UCSD-AML1 (cell line): ENCODE results near the gene PLAAT4.
"Not testable (repeated sequence)": the region's sequence is repeated elsewhere in the genome, so short reads cannot be mapped to it uniquely, and the experiment has no call there.

ENCODE experiments used
- DNase-seq: peaks from one replicate; lab custom pipeline; 2025; ENCODE audit not compliant: unreplicated experiment; lab: John Stamatoyannopoulos, UW

The PLAAT4 gene

GRCh38 chr11:63537293-63538101, 889 bp downstream of the PLAAT4 start:
- no peak for DNase-seq

GRCh38 chr11:63542506-63542905, 5.9 kb downstream of the PLAAT4 start:
- not testable (repeated sequence) for DNase-seq

GRCh38 chr11:63543711-63544110, 7.1 kb downstream of the PLAAT4 start:
- no peak for DNase-seq

- DNase-seq, result no peak
Observed at GRCh38 chr11:63547061-63547460, 10.5 kb downstream of the PLAAT4 start.

- no peak for DNase-seq
Observed at GRCh38 chr11:63548178-63548577, 11.6 kb downstream of the PLAAT4 start.

- no peak for DNase-seq
Observed at GRCh38 chr11:63549411-63549810, 12.8 kb downstream of the PLAAT4 start.

- DNase-seq, result not testable (repeated sequence)
Observed at GRCh38 chr11:63550156-63550700, 13.6 kb downstream of the PLAAT4 start.

GRCh38 chr11:63551091-63551888, 14.7 kb downstream of the PLAAT4 start:
- no peak for DNase-seq

- no peak for DNase-seq
Observed at GRCh38 chr11:63551889-63552266, 15.3 kb downstream of the PLAAT4 start.

GRCh38 chr11:63552921-63553320, 16.3 kb downstream of the PLAAT4 start:
- DNase-seq, result no peak

- DNase-seq, result no peak
Observed at GRCh38 chr11:63553759-63554158, 17.2 kb downstream of the PLAAT4 start.

GRCh38 chr11:63554877-63555223, 18.2 kb downstream of the PLAAT4 start:
- no peak for DNase-seq

- DNase-seq, result no peak
Observed at GRCh38 chr11:63556404-63557013, 19.9 kb downstream of the PLAAT4 start.

GRCh38 chr11:63557570-63557969, 21.0 kb downstream of the PLAAT4 start:
- no peak for DNase-seq

- DNase-seq, result no peak
Observed at GRCh38 chr11:63558459-63559157, 22.0 kb downstream of the PLAAT4 start.

- no peak for DNase-seq
Observed at GRCh38 chr11:63560506-63561180, 24.0 kb downstream of the PLAAT4 start.

- no peak for DNase-seq
Observed at GRCh38 chr11:63563201-63564055, 26.8 kb downstream of the PLAAT4 start, which contains the start of gene PLAAT2. Gene PLAAT2 (minus strand): TSS chr11:63563379. CDS start chr11:63563324, 55 bp downstream.

- DNase-seq, result no peak
Observed at GRCh38 chr11:63564056-63564774, 27.6 kb downstream of the PLAAT4 start.
